Measurements from ENCODE around the gene FCHO1.
"Not testable (repeated sequence)": the region's sequence is repeated elsewhere in the genome, so short reads cannot be mapped to it uniquely, and the experiment has no call there.

The FCHO1 gene

GRCh38 chr19:17794412-17794730 lies 43.1 kb downstream of the FCHO1 start:
- no peak for DNase-seq (ENCODE audit: low read depth)

GRCh38 chr19:17794731-17795494 lies 43.6 kb downstream of the FCHO1 start, which contains the start of gene B3GNT3:
TSS of gene B3GNT3 (plus strand) at chr19:17795138. CDS start at chr19:17807808, 12,670 bp downstream.
- DNase-seq (ENCODE audit: low read depth): peak; percentile 30

GRCh38 chr19:17795495-17795856 lies 44.2 kb downstream of the FCHO1 start:
- no peak for DNase-seq (ENCODE audit: low read depth)

- DNase-seq (ENCODE audit: low read depth): no peak
These were observed 44.9 kb downstream of the FCHO1 start for GRCh38 chr19:17796013-17796837.

- no peak for DNase-seq (ENCODE audit: low read depth)
These were observed 45.7 kb downstream of the FCHO1 start for GRCh38 chr19:17796838-17797423.

GRCh38 chr19:17797424-17798201 lies 46.3 kb downstream of the FCHO1 start:
- no peak for DNase-seq (ENCODE audit: low read depth)

- not testable (repeated sequence) for DNase-seq (ENCODE audit: low read depth)
These were observed 47.3 kb downstream of the FCHO1 start for GRCh38 chr19:17798599-17798998.

- no peak for DNase-seq (ENCODE audit: low read depth)
These were observed 51.0 kb downstream of the FCHO1 start for GRCh38 chr19:17802137-17802858.

GRCh38 chr19:17803264-17803896 lies 52.1 kb downstream of the FCHO1 start:
- DNase-seq (ENCODE audit: low read depth): no peak

- no peak for DNase-seq (ENCODE audit: low read depth)
These were observed 54.1 kb downstream of the FCHO1 start for GRCh38 chr19:17805427-17805826.

GRCh38 chr19:17806945-17807344 lies 55.7 kb downstream of the FCHO1 start:
- no peak for DNase-seq (ENCODE audit: low read depth)

- DNase-seq (ENCODE audit: low read depth): no peak
These were observed 56.5 kb downstream of the FCHO1 start for GRCh38 chr19:17807731-17808316.

GRCh38 chr19:17811103-17811502 lies 59.8 kb downstream of the FCHO1 start:
- DNase-seq (ENCODE audit: low read depth): no peak

GRCh38 chr19:17811681-17812080 lies 60.4 kb downstream of the FCHO1 start:
- no peak for DNase-seq (ENCODE audit: low read depth)

GRCh38 chr19:17812099-17812498 lies 60.8 kb downstream of the FCHO1 start:
- no peak for DNase-seq (ENCODE audit: low read depth)

- no peak for DNase-seq (ENCODE audit: low read depth)
These were observed 66.5 kb downstream of the FCHO1 start for GRCh38 chr19:17817668-17818363.

GRCh38 chr19:17821190-17821589 lies 69.9 kb downstream of the FCHO1 start, which contains the start of gene INSL3:
TSS of gene INSL3 (minus strand) at chr19:17821519. CDS start at chr19:17821506, 13 bp downstream.
- no peak for DNase-seq (ENCODE audit: low read depth)

GRCh38 chr19:17824339-17824738 lies 73.1 kb downstream of the FCHO1 start:
- no peak for DNase-seq (ENCODE audit: low read depth)

GRCh38 chr19:17826508-17827056 lies 75.3 kb downstream of the FCHO1 start:
- no peak for DNase-seq (ENCODE audit: low read depth)

Measured in T follicular helper cell (primary cell).